Muscle of leg (tissue), 11 donors: Measurements from ENCODE around the gene BAZ2B. TPM values are rescaled to one million over a fixed set of nuclear protein-coding genes. Genes with fewer than 3 reads are reported as not detected.
A peak's percentile ranks its signal among the peaks of the same experiment; 100 is the strongest.
"Not testable (repeated sequence)": the region's sequence is repeated elsewhere in the genome, so short reads cannot be mapped to it uniquely, and the experiment has no call there.

Experiments used
- DNase-seq: peaks from one replicate; pipeline ENCODE4 v3.0.0; 2013
- H3K27ac ChIP-seq: one replicate; pipeline ENCODE4 v1.5.1; 2013; ENCODE audit warnings: mild to moderate bottlenecking, low read length, control low read depth
- H3K27me3 ChIP-seq: one replicate; pipeline ENCODE4 v1.6.1; 2013; ENCODE audit warnings: low read length; ENCODE audit not compliant: control insufficient read depth, insufficient read depth
- H3K36me3 ChIP-seq: one replicate; pipeline ENCODE4 v1.6.1; 2013; ENCODE audit warnings: low read length; ENCODE audit not compliant: control insufficient read depth, insufficient read depth
- H3K4me1 ChIP-seq: one replicate; pipeline ENCODE4 v1.6.1; 2013; ENCODE audit warnings: low read length; ENCODE audit not compliant: control insufficient read depth, insufficient read depth
- H3K4me3 ChIP-seq: one replicate; pipeline ENCODE4 v1.5.1; 2013; ENCODE audit warnings: low read length, control low read depth
- H3K9me3 ChIP-seq: replicated peaks from 2 replicates; pipeline ENCODE4 v1.6.1; 2013; ENCODE audit warnings: low read depth, low read length; ENCODE audit not compliant: control insufficient read depth
- WGBS: methylation state at CpG from one replicate; pipeline ENCODE4 v1.1.5; 2013; ENCODE audit warnings: missing lambda C conversion rate; ENCODE audit not compliant: insufficient coverage; 5-methylcytosine and 5-hydroxymethylcytosine counted together
- polyA plus RNA-seq, 8 donors: library from polyadenylated mRNA; unstranded; fragments of 120-200 nt; gene quantifications; one replicate each; pipeline versions ENCODE4 v1.2.1 to v1.2.3, GENCODE V29; 2013; ENCODE audit warnings: inconsistent platforms in 1 of 8, low replicate concordance in 1 of 8; ENCODE audit not compliant: insufficient read length in 8 of 8, insufficient read depth in 1 of 8
- total RNA-seq: library from RNA; stranded (reverse); fragments of 120-200 nt; gene quantifications from one replicate; pipeline ENCODE4 v1.2.4, GENCODE V29; 2013

Gene BAZ2B
- total and polyA plus RNA-seq, 9 donors: 20.8 to 60.5 (median 33.6) TPM

DNA sequence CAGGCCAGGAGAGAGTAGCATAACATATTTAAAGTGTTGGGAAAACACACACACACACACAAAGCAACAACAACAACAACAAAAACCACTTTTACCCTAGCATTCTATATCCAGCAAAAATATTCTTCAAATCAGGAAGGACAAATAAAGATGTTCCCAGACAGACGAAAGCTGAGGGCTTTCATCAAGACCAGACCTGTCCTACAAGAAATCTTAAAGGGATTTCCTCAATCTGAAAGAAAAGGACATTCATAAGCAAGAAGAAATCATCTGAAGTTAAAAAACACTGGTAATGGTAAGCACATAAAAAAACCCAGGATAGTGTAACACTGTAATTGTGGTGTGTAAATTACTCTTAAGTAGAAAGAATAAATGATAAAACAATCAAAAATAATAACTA is 22.7 kb upstream of the BAZ2B start:
- DNase-seq: no peak
- WGBS: no CpG with 5 or more reads among the region's 1 CpG
- H3K27ac ChIP-seq: no peak overlapping the region
- H3K4me3 ChIP-seq: no peak overlapping the region
- no peaks in the 10 kb centered on the region for H3K27me3 ChIP-seq
- H3K4me1 ChIP-seq: no peaks in the 10 kb centered on the region
- no peaks in the 10 kb centered on the region for H3K9me3 ChIP-seq
- H3K36me3 ChIP-seq: no peaks in the 10 kb centered on the region

- DNase-seq: no peak
- no CpG with 5 or more reads among the region's 4 CpGs for WGBS
Measured at GRCh38 chr2:159637988-159638501, 21.7 kb upstream of the BAZ2B start.

GRCh38 chr2:159637240-159637639 is 20.9 kb upstream of the BAZ2B start:
- no peaks in the 10 kb centered on the region for H3K4me1 ChIP-seq
- H3K36me3 ChIP-seq: no peaks in the 10 kb centered on the region
- no peak overlapping the region for H3K4me3 ChIP-seq
- no peaks in the 10 kb centered on the region for H3K9me3 ChIP-seq
- no peak for DNase-seq
- H3K27me3 ChIP-seq: no peaks in the 10 kb centered on the region
- WGBS: 100% methylated on average over 2 of the region's 3 CpGs
- H3K27ac ChIP-seq: no peak overlapping the region

More at GRCh38 chr2:159637988-159638501, 21.7 kb upstream of the BAZ2B start:
- H3K27ac ChIP-seq: no peak overlapping the region
- no peaks in the 10 kb centered on the region for H3K4me1 ChIP-seq
- no peaks in the 10 kb centered on the region for H3K9me3 ChIP-seq
- H3K36me3 ChIP-seq: no peaks in the 10 kb centered on the region
- H3K27me3 ChIP-seq: no peaks in the 10 kb centered on the region
- no peak overlapping the region for H3K4me3 ChIP-seq

- Histone ChIP-seq H3K4me3 (no peak overlapping the region), H3K36me3 (no peaks in the 10 kb centered on the region), H3K9me3 (no peaks in the 10 kb centered on the region), H3K27ac (peak overlapping the region; percentile 23), H3K27me3 (no peaks in the 10 kb centered on the region), H3K4me1 (no peaks in the 10 kb centered on the region)
- peak; percentile 46 for DNase-seq
- WGBS: no CpG with 5 or more reads among the region's 4 CpGs
Measured at GRCh38 chr2:159635006-159635789, 18.9 kb upstream of the BAZ2B start.

- H3K27ac ChIP-seq: no peak overlapping the region
- no peaks in the 10 kb centered on the region for H3K4me1 ChIP-seq
- no peak overlapping the region for H3K4me3 ChIP-seq
- H3K27me3 ChIP-seq: no peaks in the 10 kb centered on the region
- H3K9me3 ChIP-seq: no peaks in the 10 kb centered on the region
- no peaks in the 10 kb centered on the region for H3K36me3 ChIP-seq
- no CpG with 5 or more reads among the region's 2 CpGs for WGBS
- no peak for DNase-seq
Measured at GRCh38 chr2:159633219-159633618, 16.9 kb upstream of the BAZ2B start.

DNA sequence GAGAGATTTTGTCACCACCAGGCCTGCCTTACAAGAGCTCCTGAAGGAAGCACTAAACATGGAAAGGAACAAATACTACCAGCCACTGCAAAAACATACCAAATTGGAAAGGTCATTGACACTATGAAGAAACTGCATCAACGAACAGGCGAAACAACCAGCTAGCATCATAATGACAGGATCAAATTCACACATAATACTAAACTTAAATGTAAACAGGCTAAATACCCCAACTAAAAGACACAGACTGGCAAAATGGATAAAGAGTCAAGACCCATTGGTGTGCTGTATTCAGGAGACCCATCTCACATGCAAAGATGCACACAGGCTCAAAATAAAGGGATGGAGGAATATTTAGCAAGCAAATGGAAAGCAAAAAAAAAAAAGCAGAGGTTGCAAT is 9.3 kb upstream of the BAZ2B start:
- not testable (repeated sequence) for H3K4me3 ChIP-seq, H3K9me3 ChIP-seq, H3K4me1 ChIP-seq, H3K27me3 ChIP-seq, DNase-seq, H3K36me3 ChIP-seq, H3K27ac ChIP-seq
- WGBS: no CpG with 5 or more reads among the region's 2 CpGs

- no peak overlapping the region for H3K27ac ChIP-seq
- no CpG with 5 or more reads among the region's 1 CpG for WGBS
- H3K4me3 ChIP-seq: no peak overlapping the region
- H3K9me3 ChIP-seq: no peaks in the 10 kb centered on the region
- no peaks in the 10 kb centered on the region for H3K36me3 ChIP-seq
- peak; percentile 78 for DNase-seq
- H3K4me1 ChIP-seq: no peaks in the 10 kb centered on the region
- H3K27me3 ChIP-seq: no peaks in the 10 kb centered on the region
Measured at GRCh38 chr2:159623436-159623835, 7.1 kb upstream of the BAZ2B start.

DNA sequence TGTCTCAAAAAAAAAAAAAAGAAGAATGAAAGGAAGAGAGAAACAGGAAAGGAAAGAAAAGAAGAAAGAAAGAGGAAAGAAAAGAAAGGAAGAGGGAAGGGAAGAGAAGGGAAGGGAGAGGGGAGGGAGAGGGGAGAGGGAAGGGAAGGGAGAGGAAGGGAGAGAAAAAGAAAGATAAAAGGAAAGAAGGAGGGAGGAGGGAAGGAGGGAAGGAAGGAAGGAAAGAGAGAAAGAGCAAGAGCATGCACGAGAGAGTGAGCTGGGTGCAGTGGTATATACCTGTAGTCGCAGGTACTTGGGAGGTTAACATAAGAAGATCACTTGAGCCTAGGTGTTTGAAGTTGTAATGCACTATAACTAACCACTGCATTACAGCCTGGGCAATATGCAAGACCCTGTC is 6.6 kb upstream of the BAZ2B start:
- DNase-seq: no peak
- H3K27ac ChIP-seq: no peak overlapping the region
- no peaks in the 10 kb centered on the region for H3K4me1 ChIP-seq
- no peaks in the 10 kb centered on the region for H3K9me3 ChIP-seq
- H3K4me3 ChIP-seq: no peak overlapping the region
- no peaks in the 10 kb centered on the region for H3K27me3 ChIP-seq
- no peaks in the 10 kb centered on the region for H3K36me3 ChIP-seq
- no CpG with 5 or more reads among the region's 2 CpGs for WGBS

GRCh38 chr2:159620796-159621195 is 4.4 kb upstream of the BAZ2B start:
- Histone ChIP-seq H3K27ac (no peak overlapping the region), H3K27me3 (no peaks in the 10 kb centered on the region), H3K4me3 (no peak overlapping the region), H3K36me3 (no peaks in the 10 kb centered on the region), H3K9me3 (no peaks in the 10 kb centered on the region), H3K4me1 (peaks cover 3% of the 10 kb centered on the region)
- no peak for DNase-seq
- 64% methylated on average over 1 of the region's 2 CpGs for WGBS

GRCh38 chr2:159617646-159618045 is 1.3 kb upstream of the BAZ2B start:
- Histone ChIP-seq H3K27ac (peak overlapping the region; percentile 98), H3K4me1 (peaks cover 3% of the 10 kb centered on the region), H3K36me3 (no peaks in the 10 kb centered on the region), H3K9me3 (no peaks in the 10 kb centered on the region), H3K4me3 (no peak overlapping the region), H3K27me3 (no peaks in the 10 kb centered on the region)
- peak; percentile 78 for DNase-seq
- WGBS: no CpG with 5 or more reads among the region's 2 CpGs
